Naive thymus-derived CD4-positive, alpha-beta T cell (primary cell): Measurements from ENCODE around the gene KRT71. TPM values are rescaled to one million over a fixed set of nuclear protein-coding genes. Genes with fewer than 3 reads are reported as not detected.
"Not testable (repeated sequence)": the region's sequence is repeated elsewhere in the genome, so short reads cannot be mapped to it uniquely, and the experiment has no call there.

ENCODE experiments used
- ATAC-seq: fragments of 150-1000 bp; cut with Tn5 transposase; 2 replicates; pipeline ENCODE4 v1.10.0; 2021; ENCODE audit warnings: mild to moderate bottlenecking, moderate library complexity
- CTCF ChIA-PET: fragments of 350-600 bp; sonication (Branson Sonifier 250); formaldehyde crosslinking; loops from one replicate; lab custom pipeline; 2021; ENCODE audit warnings: antibody characterized with exemption; lab: Charles Lee
- POLR2A ChIA-PET: fragments of 350-600 bp; sonication (Branson Sonifier 250); formaldehyde crosslinking; loops from one replicate; lab custom pipeline; 2021; ENCODE audit warnings: antibody characterized with exemption, inconsistent platforms; lab: Charles Lee
- DNase-seq, 9 donors: peaks; one replicate each; pipeline versions ENCODE4 v3.0.0 to v3.0.0-alpha.2; 2020 to 2022; ENCODE audit warnings: mixed read lengths in 1 of 9
- H3K27ac ChIP-seq: one replicate; pipeline ENCODE4 v1.7.0; 2013; ENCODE audit warnings: mild to moderate bottlenecking, low read depth, low read length, moderate library complexity
- H3K27me3 ChIP-seq, 2 donors: one replicate each; pipeline ENCODE4 v1.7.0; 2013; ENCODE audit warnings: low read length in 2 of 2, mild to moderate bottlenecking in 2 of 2, moderate library complexity in 2 of 2; ENCODE audit not compliant: control insufficient read depth in 2 of 2, insufficient read depth in 2 of 2
- H3K36me3 ChIP-seq, 3 experiments: 1 replicate in 2 of 3; 2 replicates in 1 of 3; pipeline ENCODE4 v1.7.0; 2013; ENCODE audit warnings: low read length in 3 of 3, mild to moderate bottlenecking in 3 of 3, moderate library complexity in 1 of 3; ENCODE audit not compliant: insufficient read depth in 3 of 3, control insufficient read depth in 2 of 3
- H3K4me1 ChIP-seq, 2 donors: one replicate each; pipeline ENCODE4 v1.7.0; 2013; ENCODE audit warnings: low read length in 2 of 2, mild to moderate bottlenecking in 2 of 2, moderate library complexity in 1 of 2; ENCODE audit not compliant: control insufficient read depth in 2 of 2, insufficient read depth in 2 of 2
- H3K4me3 ChIP-seq: 2 replicates; pipeline ENCODE4 v1.7.0; 2013; ENCODE audit warnings: mild to moderate bottlenecking, low read length
- H3K9me3 ChIP-seq, 3 experiments: 1 replicate in 2 of 3; 2 replicates in 1 of 3; pipeline ENCODE4 v1.7.0; 2013; ENCODE audit warnings: low read length in 3 of 3; ENCODE audit not compliant: control insufficient read depth in 2 of 3
- H3K27ac Mint-ChIP-seq, 9 donors: one replicate each; pipeline ENCODE4 v1.8.0; 2020 to 2022; ENCODE audit warnings: mixed read lengths in 9 of 9, mild to moderate bottlenecking in 8 of 9, moderate library complexity in 5 of 9, inconsistent platforms in 2 of 9
- H3K27me3 Mint-ChIP-seq, 5 donors: one replicate each; pipeline ENCODE4 v1.8.0; 2021 to 2022; ENCODE audit warnings: mixed read lengths in 5 of 5, mild to moderate bottlenecking in 1 of 5
- H3K36me3 Mint-ChIP-seq, 5 donors: one replicate each; pipeline ENCODE4 v1.8.0; 2020 to 2022; ENCODE audit warnings: mixed read lengths in 5 of 5, mild to moderate bottlenecking in 3 of 5, inconsistent platforms in 1 of 5
- H3K4me1 Mint-ChIP-seq, 7 donors: one replicate each; pipeline ENCODE4 v1.8.0; 2020 to 2022; ENCODE audit warnings: mixed read lengths in 7 of 7, mild to moderate bottlenecking in 3 of 7, inconsistent platforms in 1 of 7
- H3K4me3 Mint-ChIP-seq, 10 donors: one replicate each; pipeline ENCODE4 v1.8.0; 2020 to 2022; ENCODE audit warnings: mild to moderate bottlenecking in 10 of 10, mixed read lengths in 10 of 10, moderate library complexity in 6 of 10, inconsistent platforms in 2 of 10
- H3K9me3 Mint-ChIP-seq, 11 donors: one replicate each; pipeline ENCODE4 v1.8.0; 2020 to 2022; ENCODE audit warnings: mixed read lengths in 11 of 11, mild to moderate bottlenecking in 4 of 11, inconsistent platforms in 1 of 11, moderate library complexity in 1 of 11
- intact Hi-C, 2 donors: fragments of 100-400 bp; cut with micrococcal nuclease; formaldehyde crosslinking; loops; one replicate each; pipeline ENCODE4 v1.15.1; 2023
- polyA plus RNA-seq, 2 donors: library from polyadenylated mRNA; unstranded; fragments of 300-500 nt; fragmentation: Illumina TruSeq; gene quantifications; one replicate each; pipeline ENCODE4 v1.2.3, GENCODE V29; 2021
- total RNA-seq, 6 experiments: library from RNA in 5 of 6; stranded (reverse) in 5 of 6; gene quantifications; 1 replicate in 5 of 6; 2 replicates in 1 of 6; pipeline ENCODE4 v1.2.3 and lab custom pipeline; 2021 to 2026

The KRT71 gene
- total and polyA plus RNA-seq, 7 experiments from 2014 or later: not detected

DNA sequence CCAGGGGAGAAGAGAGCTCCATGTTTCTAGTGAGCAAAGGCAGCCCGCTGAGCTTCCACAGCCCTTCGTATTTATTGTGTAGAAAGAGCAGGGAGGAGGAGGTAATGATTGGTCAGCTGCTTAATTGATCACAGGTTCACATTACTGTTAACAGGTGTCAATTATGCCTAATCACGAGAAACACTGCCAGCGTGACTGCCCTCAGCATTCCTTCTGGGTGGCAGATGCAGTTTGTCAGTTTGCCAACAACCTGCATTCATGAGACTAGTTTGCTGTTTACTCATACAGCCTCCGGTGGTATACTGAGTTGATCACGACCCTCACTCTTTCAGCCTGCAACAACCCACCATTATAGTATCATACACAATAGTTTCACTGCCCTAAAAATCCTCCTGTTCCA lies 52.4 kb downstream of the KRT71 start:
- CTCF ChIA-PET: interaction anchor here (0.7 to 1.2 kb wide), 3 partner anchors 89 to 379 kb away, joined by 3 to 5 read pairs (median 3); no protein-coding TSS in a partner anchor
- intact Hi-C loops: loop anchor here in 1 of 2 donors (10.0 kb wide), 1 partner anchor 126 kb away; no protein-coding TSS in a partner anchor

GRCh38 chr12:52499806-52500560 lies 53.0 kb downstream of the KRT71 start:
- intact Hi-C loops: loop anchor here in 1 of 2 donors (10.0 kb wide), 1 partner anchor 125 kb away; no protein-coding TSS in a partner anchor
- no peak overlapping the region for H3K27ac ChIP-seq
- no peak overlapping the region for H3K27ac Mint-ChIP-seq
- DNase-seq (no peak), ATAC-seq (no peak)
- peaks cover 0 to 3% (median 0%) of the 10 kb centered on the region in 7 donors for H3K4me1 Mint-ChIP-seq
- H3K4me3 ChIP-seq: no peak overlapping the region
- H3K36me3 ChIP-seq: no peaks in the 10 kb centered on the region
- H3K36me3 Mint-ChIP-seq: no peaks in the 10 kb centered on the region
- H3K27me3 Mint-ChIP-seq: peaks cover 0 to 33% (median 16%) of the 10 kb centered on the region in 5 donors
- no peak overlapping the region for H3K4me3 Mint-ChIP-seq
- CTCF ChIA-PET: interaction anchor here (1.0 to 1.2 kb wide), 2 partner anchors 100 to 380 kb away, joined by 3 read pairs; no protein-coding TSS in a partner anchor
- H3K9me3 ChIP-seq: no peaks in the 10 kb centered on the region
- H3K4me1 ChIP-seq: no peaks in the 10 kb centered on the region
- no peaks in the 10 kb centered on the region for H3K27me3 ChIP-seq
- POLR2A ChIA-PET: no interaction called here
- H3K9me3 Mint-ChIP-seq: peaks cover 0 to 5% (median 3%) of the 10 kb centered on the region in 11 donors

More for the DNA sequence above, 52.4 kb downstream of the KRT71 start:
- H3K4me3 Mint-ChIP-seq, H3K4me1 ChIP-seq, H3K4me3 ChIP-seq, DNase-seq, H3K4me1 Mint-ChIP-seq, H3K9me3 ChIP-seq, H3K36me3 ChIP-seq, H3K27ac Mint-ChIP-seq, ATAC-seq, H3K27me3 ChIP-seq, H3K36me3 Mint-ChIP-seq, H3K9me3 Mint-ChIP-seq, H3K27ac ChIP-seq, POLR2A ChIA-PET: not testable (repeated sequence)
- H3K27me3 Mint-ChIP-seq: peaks cover 4 to 33% (median 18%) of the 10 kb centered on the region in 5 donors

- POLR2A ChIA-PET: no interaction called here
- Histone ChIP-seq H3K27me3 (no peaks in the 10 kb centered on the region), H3K9me3 (no peaks in the 10 kb centered on the region), H3K4me3 (no peak overlapping the region), H3K36me3 (no peaks in the 10 kb centered on the region), H3K4me1 (no peaks in the 10 kb centered on the region), H3K27ac (no peak overlapping the region)
- no peak for ATAC-seq
- Mint-ChIP-seq H3K4me1 (peaks cover 0 to 3% (median 0%) of the 10 kb centered on the region in 7 donors), H3K9me3 (peaks cover 0 to 5% (median 3%) of the 10 kb centered on the region in 11 donors), H3K27ac (no peak overlapping the region), H3K36me3 (no peaks in the 10 kb centered on the region), H3K27me3 (peaks cover 0 to 33% (median 19%) of the 10 kb centered on the region in 5 donors), H3K4me3 (no peak overlapping the region)
- intact Hi-C loops: no loop called here
- CTCF ChIA-PET: no interaction called here
- no peak for DNase-seq
These were observed 54.0 kb downstream of the KRT71 start for GRCh38 chr12:52498946-52499345.

DNA sequence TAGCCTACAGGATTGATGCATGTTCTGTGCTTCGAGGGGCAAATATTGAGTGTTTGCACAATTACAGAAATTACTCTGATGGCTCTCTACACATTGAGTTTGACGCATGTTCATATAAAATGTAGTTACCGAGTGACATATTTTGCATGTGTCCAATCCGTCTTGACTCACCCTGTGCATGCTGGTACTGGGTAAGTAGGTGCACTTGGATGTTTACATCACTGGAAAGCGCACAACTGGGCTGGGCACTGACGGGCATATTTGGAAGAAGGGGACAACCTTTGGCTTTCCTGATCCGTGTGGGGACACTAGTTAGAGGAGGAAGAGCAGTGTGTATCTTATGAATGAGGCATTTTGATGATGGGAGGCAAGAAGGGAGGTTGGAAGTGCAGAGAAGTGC lies 55.0 kb downstream of the KRT71 start:
- Histone ChIP-seq H3K9me3 (no peaks in the 10 kb centered on the region), H3K36me3 (no peaks in the 10 kb centered on the region), H3K4me1 (no peaks in the 10 kb centered on the region), H3K4me3 (no peak overlapping the region), H3K27me3 (no peaks in the 10 kb centered on the region), H3K27ac (no peak overlapping the region)
- ChIA-PET CTCF (no interaction called here), POLR2A (no interaction called here)
- no peak overlapping the region for H3K4me3 Mint-ChIP-seq
- peaks cover 0 to 3% (median 0%) of the 10 kb centered on the region in 7 donors for H3K4me1 Mint-ChIP-seq
- intact Hi-C loops: no loop called here
- ATAC-seq (no peak), DNase-seq (no peak)
- H3K36me3 Mint-ChIP-seq: no peaks in the 10 kb centered on the region
- H3K9me3 Mint-ChIP-seq: peaks cover 0 to 5% (median 3%) of the 10 kb centered on the region in 11 donors
- H3K27me3 Mint-ChIP-seq: peaks cover 5 to 36% (median 25%) of the 10 kb centered on the region in 5 donors
- H3K27ac Mint-ChIP-seq: no peak overlapping the region

GRCh38 chr12:52496590-52497071 lies 56.3 kb downstream of the KRT71 start:
- Histone ChIP-seq H3K27ac (no peak overlapping the region), H3K4me3 (no peak overlapping the region), H3K4me1 (no peaks in the 10 kb centered on the region), H3K36me3 (no peaks in the 10 kb centered on the region), H3K27me3 (no peaks in the 10 kb centered on the region), H3K9me3 (no peaks in the 10 kb centered on the region)
- H3K4me1 Mint-ChIP-seq: peaks cover 0 to 3% (median 0%) of the 10 kb centered on the region in 7 donors
- H3K27me3 Mint-ChIP-seq: peaks cover 12 to 35% (median 22%) of the 10 kb centered on the region in 5 donors
- H3K9me3 Mint-ChIP-seq: peaks cover 0 to 5% (median 3%) of the 10 kb centered on the region in 11 donors
- H3K36me3 Mint-ChIP-seq: no peaks in the 10 kb centered on the region
- POLR2A ChIA-PET: no interaction called here
- no peak overlapping the region for H3K27ac Mint-ChIP-seq
- ATAC-seq (no peak), DNase-seq (no peak)
- no peak overlapping the region for H3K4me3 Mint-ChIP-seq
- CTCF ChIA-PET: interaction anchor here (0.6 kb wide), 1 partner anchor 374 kb away, joined by 4 read pairs; no protein-coding TSS in a partner anchor
- intact Hi-C loops: no loop called here

DNA sequence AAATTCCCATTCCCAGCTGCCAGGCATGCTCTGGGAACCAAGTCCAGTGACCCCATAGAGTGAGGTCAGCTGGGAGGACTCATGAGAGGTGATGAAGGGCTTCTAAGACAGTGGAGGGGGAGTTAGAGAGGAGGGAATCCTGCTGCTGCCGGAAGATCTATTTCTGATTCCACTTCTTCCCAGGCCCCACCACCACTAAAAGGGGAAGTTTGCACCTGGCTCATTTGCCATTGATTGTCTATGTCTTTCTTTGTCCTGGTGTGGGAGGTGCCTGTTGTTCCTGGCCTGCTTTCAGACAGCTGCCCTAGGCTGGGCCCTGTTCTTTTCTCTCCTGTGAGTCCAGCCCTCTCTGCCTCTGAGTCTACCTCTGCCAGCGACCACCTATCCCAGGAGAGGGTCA lies 56.9 kb downstream of the KRT71 start:
- H3K27ac ChIP-seq: no peak overlapping the region
- H3K27ac Mint-ChIP-seq: no peak overlapping the region
- H3K27me3 Mint-ChIP-seq: peaks cover 16 to 39% (median 23%) of the 10 kb centered on the region in 5 donors
- ATAC-seq (no peak), DNase-seq (no peak)
- H3K9me3 ChIP-seq: no peaks in the 10 kb centered on the region
- no peaks in the 10 kb centered on the region for H3K36me3 Mint-ChIP-seq
- no peaks in the 10 kb centered on the region for H3K36me3 ChIP-seq
- ChIA-PET CTCF (no interaction called here), POLR2A (no interaction called here)
- H3K4me1 Mint-ChIP-seq: peaks cover 0 to 3% (median 0%) of the 10 kb centered on the region in 7 donors
- H3K27me3 ChIP-seq: no peaks in the 10 kb centered on the region
- no peaks in the 10 kb centered on the region for H3K4me1 ChIP-seq
- intact Hi-C loops: no loop called here
- no peak overlapping the region for H3K4me3 ChIP-seq
- H3K4me3 Mint-ChIP-seq: no peak overlapping the region
- peaks cover 0 to 5% (median 3%) of the 10 kb centered on the region in 11 donors for H3K9me3 Mint-ChIP-seq
